ENCODE data around the gene SPDYE6.
"Not testable (repeated sequence)": the region's sequence is repeated elsewhere in the genome, so short reads cannot be mapped to it uniquely, and the experiment has no call there.

Gene SPDYE6

GRCh38 chr7:102306916-102307677, 49.1 kb downstream of the SPDYE6 start:
- TF ChIP-seq ZFX (IDR thresholded peaks at IDR 0.05) (no peak), CTCF (conservative IDR thresholded peaks at IDR 0.05) (no peak)
- no peak overlapping the region for H3K27ac ChIP-seq

GRCh38 chr7:102305414-102306268, 50.6 kb downstream of the SPDYE6 start:
- no peak for TF ChIP-seq CTCF (conservative IDR thresholded peaks at IDR 0.05)
- no peak for TF ChIP-seq ZFX (IDR thresholded peaks at IDR 0.05)
- H3K27ac ChIP-seq, result no peak overlapping the region

- no peak overlapping the region for H3K27ac ChIP-seq
- TF ChIP-seq ZFX (IDR thresholded peaks at IDR 0.05), result no peak
- TF ChIP-seq CTCF (conservative IDR thresholded peaks at IDR 0.05), result no peak
Observed at GRCh38 chr7:102304668-102305067, 51.6 kb downstream of the SPDYE6 start.

GRCh38 chr7:102303669-102304422, 52.4 kb downstream of the SPDYE6 start:
- TF ChIP-seq CTCF (conservative IDR thresholded peaks at IDR 0.05), result no peak
- TF ChIP-seq ZFX (IDR thresholded peaks at IDR 0.05), result no peak
- H3K27ac ChIP-seq, result no peak overlapping the region

GRCh38 chr7:102302025-102302424, 54.2 kb downstream of the SPDYE6 start:
- H3K27ac ChIP-seq, result no peak overlapping the region
- TF ChIP-seq CTCF (conservative IDR thresholded peaks at IDR 0.05), result no peak
- TF ChIP-seq ZFX (IDR thresholded peaks at IDR 0.05), result no peak

- H3K27ac ChIP-seq, result not testable (repeated sequence)
Observed at GRCh38 chr7:102301367-102301766, 54.9 kb downstream of the SPDYE6 start.

GRCh38 chr7:102300643-102301221, 55.5 kb downstream of the SPDYE6 start:
- TF ChIP-seq CTCF (conservative IDR thresholded peaks at IDR 0.05), result no peak
- TF ChIP-seq ZFX (IDR thresholded peaks at IDR 0.05), result no peak
- no peak overlapping the region for H3K27ac ChIP-seq
